IMR-90 (cell line): ENCODE results near the gene ZNF670. TPM values are rescaled to one million over a fixed set of nuclear protein-coding genes. Genes with fewer than 3 reads are reported as not detected.

ENCODE experiments used
- ATAC-seq: fragments of 200-7000 bp; cut with Tn5 transposase; 2 replicates; pipeline ENCODE4 v1.9.1; 2020; ENCODE audit warnings: low read depth, mild to moderate bottlenecking, moderate library complexity
- BruUV-seq: library from RNA; stranded (reverse); fragments of 400-500 nt; replicated peaks from 2 replicates; lab custom pipeline; 2021; lab: Mats Ljungman, UMichigan
- CTCF ChIA-PET: fragments of 300-600 bp; formaldehyde crosslinking; extraction: SDS; loops from one replicate; lab custom pipeline; 2021; ENCODE audit warnings: antibody characterized with exemption; lab: Yijun Ruan, JAX
- POLR2A ChIA-PET: fragments of 300-600 bp; sonication (Branson Sonifier 250); formaldehyde crosslinking; loops from one replicate; lab custom pipeline; 2022; ENCODE audit warnings: antibody characterized with exemption; ENCODE audit not compliant: unreplicated experiment; lab: Charles Lee
- DNase-seq: peaks from one replicate; pipeline ENCODE4 v3.0.0; 2013
- H2AFZ ChIP-seq: replicated peaks from 2 replicates; pipeline ENCODE3; 2013; ENCODE audit warnings: low read length, mild to moderate bottlenecking; ENCODE audit not compliant: poor library complexity
- H2AK5ac ChIP-seq: 2 replicates; pipeline ENCODE4 v1.6.1; 2013; ENCODE audit warnings: low read depth, low read length, inconsistent platforms
- H2AK9ac ChIP-seq: replicated peaks from 2 replicates; pipeline ENCODE3; 2013; ENCODE audit warnings: mild to moderate bottlenecking, low read depth, low read length, moderate library complexity; ENCODE audit not compliant: poor library complexity
- H2BK120ac ChIP-seq: 2 replicates; pipeline ENCODE4 v1.6.1; 2013; ENCODE audit warnings: low read depth, low read length, inconsistent platforms
- H2BK15ac ChIP-seq: 3 replicates; pipeline ENCODE4 v1.6.1; 2013; ENCODE audit warnings: low read depth, low read length, inconsistent platforms
- H2BK20ac ChIP-seq: 2 replicates; pipeline ENCODE4 v1.6.1; 2013; ENCODE audit warnings: low read depth, mild to moderate bottlenecking, inconsistent platforms, low read length, moderate library complexity
- H2BK5ac ChIP-seq: 2 replicates; pipeline ENCODE4 v1.6.1; 2013; ENCODE audit warnings: mild to moderate bottlenecking, low read depth, low read length, inconsistent platforms; ENCODE audit not compliant: poor library complexity, severe bottlenecking
- H3K14ac ChIP-seq: replicated peaks from 2 replicates; pipeline ENCODE4 v1.6.1; 2013; ENCODE audit warnings: low read depth, low read length, inconsistent platforms
- H3K18ac ChIP-seq: 2 replicates; pipeline ENCODE4 v1.6.1; 2013; ENCODE audit warnings: low read depth, low read length, control low read depth
- H3K23ac ChIP-seq: 2 replicates; pipeline ENCODE4 v1.6.1; 2013; ENCODE audit warnings: low read depth, low read length, inconsistent platforms
- H3K27ac ChIP-seq: 2 replicates; pipeline ENCODE4 v1.5.1; 2013; ENCODE audit warnings: mild to moderate bottlenecking, control low read depth, low read length; ENCODE audit not compliant: insufficient read depth
- H3K27me3 ChIP-seq: 2 replicates; pipeline ENCODE4 v1.6.1; 2013; ENCODE audit warnings: low read length; ENCODE audit not compliant: control insufficient read depth, insufficient read depth
- H3K36me3 ChIP-seq: 2 replicates; pipeline ENCODE4 v1.6.1; 2013; ENCODE audit warnings: low read length, mixed read lengths; ENCODE audit not compliant: control insufficient read depth, insufficient read depth
- H3K4ac ChIP-seq: 2 replicates; pipeline ENCODE4 v1.6.1; 2013; ENCODE audit warnings: low read depth, low read length, inconsistent platforms
- H3K4me1 ChIP-seq: 2 replicates; pipeline ENCODE4 v1.6.1; 2013; ENCODE audit warnings: low read length, mixed read lengths; ENCODE audit not compliant: control insufficient read depth, insufficient read depth
- H3K4me2 ChIP-seq: 2 replicates; pipeline ENCODE4 v1.6.1; 2013; ENCODE audit warnings: low read depth, mild to moderate bottlenecking, control low read depth, low read length, moderate library complexity
- H3K4me3 ChIP-seq: 2 replicates; pipeline ENCODE4 v1.5.1; 2013; ENCODE audit warnings: low read depth, mild to moderate bottlenecking, control low read depth, low read length, moderate library complexity; ENCODE audit not compliant: insufficient read depth
- H3K56ac ChIP-seq: 2 replicates; pipeline ENCODE4 v1.6.1; 2013; ENCODE audit warnings: low read length, inconsistent platforms; ENCODE audit not compliant: insufficient read depth; ENCODE audit errors: extremely low read depth
- H3K79me1 ChIP-seq, 2 experiments: 2 replicates each; pipeline ENCODE4 v1.6.1; 2013; ENCODE audit warnings: low read length in 2 of 2, inconsistent platforms in 1 of 2, low read depth in 1 of 2
- H3K9ac ChIP-seq: 2 replicates; pipeline ENCODE4 v1.6.1; 2013; ENCODE audit warnings: low read depth, low read length, control low read depth
- H3K9me1 ChIP-seq: 2 replicates; pipeline ENCODE4 v1.6.1; 2013; ENCODE audit warnings: low read length, inconsistent platforms; ENCODE audit not compliant: insufficient read depth
- H3K9me3 ChIP-seq: 2 replicates; pipeline ENCODE4 v1.6.1; 2013; ENCODE audit warnings: low read length; ENCODE audit not compliant: control insufficient read depth, insufficient read depth
- H4K20me1 ChIP-seq: 2 replicates; pipeline ENCODE4 v1.6.1; 2013; ENCODE audit warnings: low read length, inconsistent platforms; ENCODE audit not compliant: insufficient read depth
- H4K5ac ChIP-seq: 2 replicates; pipeline ENCODE4 v1.6.1; 2013; ENCODE audit warnings: mild to moderate bottlenecking, low read depth, low read length, control low read depth
- H4K8ac ChIP-seq, 2 experiments: 2 replicates each; pipeline ENCODE4 v1.6.1; 2013; ENCODE audit warnings: low read depth in 2 of 2, low read length in 2 of 2, control low read depth in 1 of 2, inconsistent platforms in 1 of 2
- H4K91ac ChIP-seq: 2 replicates; pipeline ENCODE4 v1.6.1; 2013; ENCODE audit warnings: low read depth, low read length, inconsistent platforms; ENCODE audit not compliant: insufficient read depth
- CEBPB ChIP-seq: IDR thresholded peaks from 2 replicates; pipeline ENCODE4 v1.6.1; 2012; ENCODE audit warnings: low read depth, low read length, improper control_type of control experiment
- FOS ChIP-seq: fragments of 150-350 bp; IDR thresholded peaks from 2 replicates; pipeline ENCODE4 v1.6.1; 2016; ENCODE audit warnings: low read depth, low read length
- MAFK ChIP-seq: IDR thresholded peaks from 2 replicates; pipeline ENCODE4 v1.6.1; 2012; ENCODE audit warnings: low read depth, low read length, improper control_type of control experiment
- WGBS, 2 experiments: methylation state at CpG; one replicate each; pipeline versions ENCODE4 v1.1.5 to v1.1.7; 2013; ENCODE audit warnings: missing lambda C conversion rate in 2 of 2; ENCODE audit not compliant: insufficient read length in 1 of 2; ENCODE audit errors: extremely low coverage in 2 of 2; 5-methylcytosine and 5-hydroxymethylcytosine counted together
- dilution Hi-C: fragments of 300-500 bp; cut with HindIII; formaldehyde crosslinking; loops from one replicate; pipeline ENCODE4 v1.14.3; 2018; ENCODE audit warnings: low sequenced_read_pairs; ENCODE audit not compliant: unreplicated experiment
- in situ Hi-C: fragments of 300-500 bp; cut with MboI; formaldehyde crosslinking; loops from 3 replicates; pipeline ENCODE4 v1.14.3; 2019; ENCODE audit warnings: low sequenced_read_pairs, inconsistent platforms, mixed read lengths
- intact Hi-C: fragments of 100-400 bp; cut with micrococcal nuclease; formaldehyde crosslinking; loops from 2 replicates; pipeline ENCODE4 v1.10.0; 2022
- polyA plus RNA-seq, 3 experiments: library from polyadenylated mRNA; depleted of rRNA; stranded (reverse); fragments of >200 nt; gene quantifications; 2 replicates each; pipeline ENCODE4 v1.2.3, GENCODE V29; 2012; ENCODE audit warnings: low replicate concordance in 1 of 3
- total RNA-seq: library from RNA; depleted of rRNA; stranded (reverse); fragments of >200 nt; gene quantifications from 2 replicates; pipeline ENCODE4 v1.2.3, GENCODE V29; 2012
- TF ChIP-seq, protein P1 (sequence below): fragments of 150-350 bp; IDR thresholded peaks from 2 replicates; pipeline ENCODE4 v1.6.1; 2016; ENCODE audit warnings: low read depth, mild to moderate bottlenecking, low read length, moderate library complexity, borderline replicate concordance

The ZNF670 gene
- total and polyA plus RNA-seq, 2 of the 4 experiments (the other 2 are of a cell fraction): 1.8 to 4.5 TPM

DNA sequence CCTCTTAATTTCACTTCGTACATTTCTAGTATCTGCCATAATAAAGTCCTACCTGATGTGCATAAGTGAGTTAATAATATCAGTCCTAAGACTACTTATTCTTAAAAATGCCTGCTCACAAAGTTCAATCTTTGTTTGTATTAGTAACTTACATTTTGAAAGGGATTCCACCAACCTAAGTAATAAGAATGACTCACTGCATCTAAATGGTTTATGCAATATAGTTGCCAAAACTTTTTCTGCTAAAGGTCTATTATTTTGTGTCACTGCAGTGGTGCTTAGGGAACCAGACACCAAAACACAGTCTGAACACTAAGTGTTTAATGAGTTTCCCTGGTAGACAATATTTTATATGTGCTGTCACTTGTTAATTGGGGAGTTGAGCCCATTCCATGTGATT is 23.8 kb upstream of the ZNF670 start:
- TF ChIP-seq FOS (peak; percentile 55; the same call in 1 of the 2 replicates), MAFK (no peak), CEBPB (peak; percentile 78)
- TF ChIP-seq, protein P1, sequence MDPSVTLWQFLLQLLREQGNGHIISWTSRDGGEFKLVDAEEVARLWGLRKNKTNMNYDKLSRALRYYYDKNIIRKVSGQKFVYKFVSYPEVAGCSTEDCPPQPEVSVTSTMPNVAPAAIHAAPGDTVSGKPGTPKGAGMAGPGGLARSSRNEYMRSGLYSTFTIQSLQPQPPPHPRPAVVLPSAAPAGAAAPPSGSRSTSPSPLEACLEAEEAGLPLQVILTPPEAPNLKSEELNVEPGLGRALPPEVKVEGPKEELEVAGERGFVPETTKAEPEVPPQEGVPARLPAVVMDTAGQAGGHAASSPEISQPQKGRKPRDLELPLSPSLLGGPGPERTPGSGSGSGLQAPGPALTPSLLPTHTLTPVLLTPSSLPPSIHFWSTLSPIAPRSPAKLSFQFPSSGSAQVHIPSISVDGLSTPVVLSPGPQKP: no peak
- intact Hi-C loops: loop anchor here (10.0 kb wide), 1 partner anchor 192 kb away; no protein-coding TSS in a partner anchor
- Histone ChIP-seq H4K5ac (no peak overlapping the region), H3K9me1 (no peaks in the 10 kb centered on the region), H3K18ac (no peak overlapping the region), H3K4me2 (peak overlapping the region; percentile 44; the same call in 1 of the 2 replicates), H2AK5ac (no peak overlapping the region), H2AK9ac (no peak overlapping the region), H3K4ac (no peak overlapping the region), H4K20me1 (no peaks in the 10 kb centered on the region), H4K91ac (no peak overlapping the region), H4K8ac (no peak overlapping the region), H2BK20ac (no peak overlapping the region), H3K79me1 (peaks cover 12% of the 10 kb centered on the region in 2 experiments), H3K27me3 (no peaks in the 10 kb centered on the region), H3K36me3 (peaks cover 16% of the 10 kb centered on the region), H3K4me1 (no peaks in the 10 kb centered on the region), H3K27ac (no peak overlapping the region), H3K9ac (no peak overlapping the region), H3K23ac (no peak overlapping the region), H2BK15ac (no peak overlapping the region), H3K4me3 (no peak overlapping the region), H3K56ac (no peak overlapping the region), H3K9me3 (peaks cover 23% of the 10 kb centered on the region), H2BK5ac (no peak overlapping the region), H2AFZ (no peak overlapping the region), H3K14ac (no peak overlapping the region), H2BK120ac (no peak overlapping the region)
- dilution Hi-C loops: no loop called here
- ATAC-seq (no peak), DNase-seq (peak; percentile 76)
- ChIA-PET POLR2A (no interaction called here), CTCF (no interaction called here)
- BruUV-seq: no TSS peak
- WGBS, 2 experiments: no CpG with 5 or more reads among the region's 1 CpG
- in situ Hi-C loops: no loop called here
